ENCODE measurements around the gene STXBP5. TPM values are rescaled to one million over a fixed set of nuclear protein-coding genes. Genes with fewer than 3 reads are reported as not detected.

STXBP5 gene
- total and polyA plus RNA-seq, 2 donors (not counting 1 experiment from before 2014, with no cell fraction given): 4.6 to 24.1 TPM

DNA sequence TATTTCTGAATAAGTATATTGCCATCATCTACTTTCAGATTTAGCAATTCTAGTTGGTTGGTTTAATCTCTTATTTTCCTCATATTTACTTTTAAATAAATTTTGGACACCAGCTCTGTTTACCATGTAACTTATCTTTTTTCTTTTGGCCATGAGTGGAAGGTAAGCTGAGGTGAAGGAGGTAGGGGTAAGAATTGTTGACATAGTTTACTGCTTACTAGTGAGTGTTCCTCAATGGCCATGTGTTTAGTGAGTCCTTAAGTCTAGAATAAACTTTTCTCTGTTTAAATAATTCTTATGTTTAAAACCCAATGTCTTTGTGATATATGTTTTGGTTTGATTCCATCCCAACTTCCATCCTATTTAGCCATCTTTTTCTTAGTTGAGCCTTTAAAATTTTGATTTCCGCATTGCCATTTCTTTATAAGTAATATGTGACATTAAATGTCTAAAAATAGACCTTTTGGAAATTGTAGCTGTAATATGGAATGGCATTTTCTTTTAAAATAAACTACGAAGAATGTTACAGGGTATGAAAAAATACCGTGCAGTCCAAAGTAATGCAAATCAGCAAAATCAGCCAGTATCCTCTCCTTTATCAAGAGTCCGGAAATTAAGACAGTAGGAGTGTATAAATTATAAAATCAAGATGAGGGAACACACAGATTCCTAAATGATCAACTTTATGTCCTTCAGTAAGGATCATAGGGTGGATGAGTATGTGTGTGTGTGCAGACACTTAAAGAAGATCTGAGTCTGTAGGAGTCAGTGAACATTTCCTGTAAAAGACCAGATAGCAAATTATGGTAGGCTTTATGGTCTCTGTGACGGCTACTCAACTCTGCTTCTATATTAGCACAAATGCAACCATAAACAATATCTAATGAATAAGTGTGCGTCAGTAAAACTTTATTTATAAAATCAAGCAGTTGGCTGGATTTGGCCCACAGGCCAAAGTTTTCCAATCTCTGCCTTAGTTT lies 10.3 kb downstream of the STXBP5 start:
- ChIA-PET POLR2A (no interaction called here), CTCF (interaction anchor here (1.2 kb wide), 1 partner anchor 18 kb away, joined by 3 read pairs; no protein-coding TSS in a partner anchor)
- Mint-ChIP-seq H3K27me3 (no peaks in the 10 kb centered on the region), H3K4me3 (no peak overlapping the region), H3K9me3 (ENCODE audit: insufficient read depth) (no peaks in the 10 kb centered on the region), H3K27ac (no peak overlapping the region), H3K4me1 (peaks cover 7% of the 10 kb centered on the region)
- Histone ChIP-seq H3K9me3 (ENCODE audit: control extremely low read depth in 1 of 3, control insufficient read depth in 2 of 3, insufficient read depth in 1 of 3, low read length in 2 of 3) (no peaks in the 10 kb centered on the region), H3K27me3 (replicated peaks in 1 of 4; ENCODE audit: control extremely low read depth in 1 of 4, control insufficient read depth in 3 of 4, insufficient read depth in 4 of 4, low read length in 3 of 4) (no peaks in the 10 kb centered on the region), H2AFZ (ENCODE audit: insufficient read depth, low read depth, low read length, poor library complexity, severe bottlenecking) (no peak overlapping the region), H3K4me2 (replicated peaks; ENCODE audit: low read depth, low read length, poor library complexity, severe bottlenecking) (no peak overlapping the region), H4K20me1 (ENCODE audit: control insufficient read depth, insufficient read depth, low read length, poor library complexity, severe bottlenecking) (no peaks in the 10 kb centered on the region), H3K4me3 (ENCODE audit: control extremely low read depth in 1 of 5, extremely low read depth in 1 of 5, insufficient read depth in 1 of 5, low read depth in 2 of 5, low read length in 4 of 5) (no peak overlapping the region), H3K9ac (ENCODE audit: low read length) (no peak overlapping the region), H3K36me3 (replicated peaks in 1 of 2; ENCODE audit: control extremely low read depth in 1 of 2, control insufficient read depth in 1 of 2, extremely low read depth in 1 of 2, insufficient read depth in 2 of 2, low read length in 1 of 2) (peaks cover 0 to 6% of the 10 kb centered on the region in 2 experiments), H3K79me2 (ENCODE audit: control insufficient read depth, insufficient read depth, low read length) (no peaks in the 10 kb centered on the region), H3K27ac (ENCODE audit: low read length in 2 of 2) (no peak overlapping the region), H3K4me1 (ENCODE audit: control insufficient read depth in 2 of 2, insufficient read depth in 2 of 2, low read length in 2 of 2) (no peaks in the 10 kb centered on the region)
- intact Hi-C loops (cut with micrococcal nuclease): no loop called here
- no peak for ATAC-seq (ENCODE audit: low read depth)
- no CpG with 5 or more reads among the region's 6 CpGs for WGBS (ENCODE audit: insufficient coverage)
- no peak for TF ChIP-seq EZH2 (IDR thresholded peaks at IDR 0.05; ENCODE audit: borderline replicate concordance, insufficient read depth, low read depth, low read length, poor library complexity, severe bottlenecking)
- TF ChIP-seq, protein P1, sequence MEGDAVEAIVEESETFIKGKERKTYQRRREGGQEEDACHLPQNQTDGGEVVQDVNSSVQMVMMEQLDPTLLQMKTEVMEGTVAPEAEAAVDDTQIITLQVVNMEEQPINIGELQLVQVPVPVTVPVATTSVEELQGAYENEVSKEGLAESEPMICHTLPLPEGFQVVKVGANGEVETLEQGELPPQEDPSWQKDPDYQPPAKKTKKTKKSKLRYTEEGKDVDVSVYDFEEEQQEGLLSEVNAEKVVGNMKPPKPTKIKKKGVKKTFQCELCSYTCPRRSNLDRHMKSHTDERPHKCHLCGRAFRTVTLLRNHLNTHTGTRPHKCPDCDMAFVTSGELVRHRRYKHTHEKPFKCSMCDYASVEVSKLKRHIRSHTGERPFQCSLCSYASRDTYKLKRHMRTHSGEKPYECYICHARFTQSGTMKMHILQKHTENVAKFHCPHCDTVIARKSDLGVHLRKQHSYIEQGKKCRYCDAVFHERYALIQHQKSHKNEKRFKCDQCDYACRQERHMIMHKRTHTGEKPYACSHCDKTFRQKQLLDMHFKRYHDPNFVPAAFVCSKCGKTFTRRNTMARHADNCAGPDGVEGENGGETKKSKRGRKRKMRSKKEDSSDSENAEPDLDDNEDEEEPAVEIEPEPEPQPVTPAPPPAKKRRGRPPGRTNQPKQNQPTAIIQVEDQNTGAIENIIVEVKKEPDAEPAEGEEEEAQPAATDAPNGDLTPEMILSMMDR (IDR thresholded peaks at IDR 0.05): no peak
- no peak for DNase-seq

DNA sequence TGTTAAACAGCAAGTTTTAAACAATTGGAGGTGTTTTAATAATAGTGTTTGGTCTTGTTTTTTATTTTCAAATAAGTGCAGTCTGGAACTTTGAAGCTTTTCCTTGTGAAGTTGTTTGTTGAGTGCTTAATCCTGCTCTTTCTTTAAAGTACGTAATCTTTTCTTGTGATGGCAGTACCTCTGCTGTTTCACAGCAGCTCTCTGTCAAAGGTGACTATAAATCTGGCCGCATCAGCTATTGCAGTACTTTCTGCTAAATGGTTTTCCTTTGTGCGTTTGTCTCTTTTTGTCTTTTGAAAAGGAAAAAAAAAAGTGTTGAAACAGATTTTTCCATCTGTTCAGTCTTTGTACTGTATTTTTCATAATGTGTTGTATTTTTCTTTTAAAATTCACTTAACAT lies 12.7 kb downstream of the STXBP5 start:
- peaks cover 14% of the 10 kb centered on the region for H3K4me1 Mint-ChIP-seq
- DNase-seq (no peak), ATAC-seq (ENCODE audit: low read depth) (no peak)
- H3K27ac Mint-ChIP-seq: no peak overlapping the region
- Histone ChIP-seq H3K36me3 (replicated peaks in 1 of 2; ENCODE audit: control extremely low read depth in 1 of 2, control insufficient read depth in 1 of 2, extremely low read depth in 1 of 2, insufficient read depth in 2 of 2, low read length in 1 of 2) (peaks cover 0 to 6% of the 10 kb centered on the region in 2 experiments), H4K20me1 (ENCODE audit: control insufficient read depth, insufficient read depth, low read length, poor library complexity, severe bottlenecking) (peaks cover 3% of the 10 kb centered on the region), H2AFZ (ENCODE audit: insufficient read depth, low read depth, low read length, poor library complexity, severe bottlenecking) (no peak overlapping the region), H3K4me2 (replicated peaks; ENCODE audit: low read depth, low read length, poor library complexity, severe bottlenecking) (no peak overlapping the region), H3K4me3 (ENCODE audit: control extremely low read depth in 1 of 5, extremely low read depth in 1 of 5, insufficient read depth in 1 of 5, low read depth in 2 of 5, low read length in 4 of 5) (no peak overlapping the region), H3K9ac (ENCODE audit: low read length) (no peak overlapping the region), H3K79me2 (ENCODE audit: control insufficient read depth, insufficient read depth, low read length) (peaks cover 8% of the 10 kb centered on the region), H3K4me1 (ENCODE audit: control insufficient read depth in 2 of 2, insufficient read depth in 2 of 2, low read length in 2 of 2) (no peaks in the 10 kb centered on the region), H3K27me3 (replicated peaks in 1 of 4; ENCODE audit: control extremely low read depth in 1 of 4, control insufficient read depth in 3 of 4, insufficient read depth in 4 of 4, low read length in 3 of 4) (no peaks in the 10 kb centered on the region), H3K27ac (ENCODE audit: low read length in 2 of 2) (no peak overlapping the region), H3K9me3 (ENCODE audit: control extremely low read depth in 1 of 3, control insufficient read depth in 2 of 3, insufficient read depth in 1 of 3, low read length in 2 of 3) (no peaks in the 10 kb centered on the region)
- no CpG with 5 or more reads among the region's 3 CpGs for WGBS (ENCODE audit: insufficient coverage)
- intact Hi-C loops (cut with micrococcal nuclease): no loop called here
- no peak for TF ChIP-seq EZH2 (IDR thresholded peaks at IDR 0.05; ENCODE audit: borderline replicate concordance, insufficient read depth, low read depth, low read length, poor library complexity, severe bottlenecking)
- TF ChIP-seq, protein P1 (IDR thresholded peaks at IDR 0.05): no peak
- no peaks in the 10 kb centered on the region for H3K27me3 Mint-ChIP-seq
- ChIA-PET POLR2A (no interaction called here), CTCF (no interaction called here)
- no peak overlapping the region for H3K4me3 Mint-ChIP-seq
- no peaks in the 10 kb centered on the region for H3K9me3 Mint-ChIP-seq (ENCODE audit: insufficient read depth)
